ENCODE results near the gene SRA1. TPM values are rescaled to one million over a fixed set of nuclear protein-coding genes. Genes with fewer than 3 reads are reported as not detected.
A peak's percentile ranks its signal among the peaks of the same experiment; 100 is the strongest.

Gene SRA1
- total and polyA plus RNA-seq, 9 donors = 11.7 to 34.4 (median 20.1) TPM

- H3K4me3 ChIP-seq = no peak overlapping the region
Observed at GRCh38 chr5:140569197-140569596, 11.9 kb upstream of the SRA1 start.

GRCh38 chr5:140568443-140569063, 11.3 kb upstream of the SRA1 start:
- H3K4me1 ChIP-seq (ENCODE audit: insufficient read depth) = peaks cover 13% of the 10 kb centered on the region
- no peaks in the 10 kb centered on the region for H3K36me3 ChIP-seq
- no peak for DNase-seq
- H3K27me3 ChIP-seq = no peaks in the 10 kb centered on the region
- H3K27ac ChIP-seq = no peak overlapping the region
- H3K9me3 ChIP-seq = no peaks in the 10 kb centered on the region
- 93 to 100% (median 94%) methylated on average over 2 of the region's 2 CpGs for whole genome bisulfite sequencing, 3 donors
- no peak for TF ChIP-seq EP300 (IDR thresholded peaks at IDR 0.05)
- TF ChIP-seq, protein P1, sequence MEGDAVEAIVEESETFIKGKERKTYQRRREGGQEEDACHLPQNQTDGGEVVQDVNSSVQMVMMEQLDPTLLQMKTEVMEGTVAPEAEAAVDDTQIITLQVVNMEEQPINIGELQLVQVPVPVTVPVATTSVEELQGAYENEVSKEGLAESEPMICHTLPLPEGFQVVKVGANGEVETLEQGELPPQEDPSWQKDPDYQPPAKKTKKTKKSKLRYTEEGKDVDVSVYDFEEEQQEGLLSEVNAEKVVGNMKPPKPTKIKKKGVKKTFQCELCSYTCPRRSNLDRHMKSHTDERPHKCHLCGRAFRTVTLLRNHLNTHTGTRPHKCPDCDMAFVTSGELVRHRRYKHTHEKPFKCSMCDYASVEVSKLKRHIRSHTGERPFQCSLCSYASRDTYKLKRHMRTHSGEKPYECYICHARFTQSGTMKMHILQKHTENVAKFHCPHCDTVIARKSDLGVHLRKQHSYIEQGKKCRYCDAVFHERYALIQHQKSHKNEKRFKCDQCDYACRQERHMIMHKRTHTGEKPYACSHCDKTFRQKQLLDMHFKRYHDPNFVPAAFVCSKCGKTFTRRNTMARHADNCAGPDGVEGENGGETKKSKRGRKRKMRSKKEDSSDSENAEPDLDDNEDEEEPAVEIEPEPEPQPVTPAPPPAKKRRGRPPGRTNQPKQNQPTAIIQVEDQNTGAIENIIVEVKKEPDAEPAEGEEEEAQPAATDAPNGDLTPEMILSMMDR (IDR thresholded peaks at IDR 0.05) = no peak
- TF ChIP-seq POLR2A (IDR thresholded peaks at IDR 0.05) = no peak
- intact Hi-C loops (cut with DNase I) = loop anchor here in 1 of 4 donors (10.0 kb wide), 1 partner anchor 66 kb away; the partner anchor contains the start of genes CD14 and TMCO6
- no peak overlapping the region for H3K4me3 ChIP-seq

More at GRCh38 chr5:140569197-140569596, 11.9 kb upstream of the SRA1 start:
- TF ChIP-seq EP300 (IDR thresholded peaks at IDR 0.05) = no peak
- no peaks in the 10 kb centered on the region for H3K9me3 ChIP-seq
- intact Hi-C loops (cut with DNase I) = loop anchor here in 1 of 4 donors (10.0 kb wide), 1 partner anchor 66 kb away; the partner anchor contains the start of genes CD14 and TMCO6
- peaks cover 15% of the 10 kb centered on the region for H3K4me1 ChIP-seq (ENCODE audit: insufficient read depth)
- no peaks in the 10 kb centered on the region for H3K36me3 ChIP-seq
- 59 to 72% (median 64%) methylated on average over 4 of the region's 4 CpGs for WGBS, 3 donors
- no peaks in the 10 kb centered on the region for H3K27me3 ChIP-seq
- H3K27ac ChIP-seq = no peak overlapping the region
- no peak for DNase-seq

DNA sequence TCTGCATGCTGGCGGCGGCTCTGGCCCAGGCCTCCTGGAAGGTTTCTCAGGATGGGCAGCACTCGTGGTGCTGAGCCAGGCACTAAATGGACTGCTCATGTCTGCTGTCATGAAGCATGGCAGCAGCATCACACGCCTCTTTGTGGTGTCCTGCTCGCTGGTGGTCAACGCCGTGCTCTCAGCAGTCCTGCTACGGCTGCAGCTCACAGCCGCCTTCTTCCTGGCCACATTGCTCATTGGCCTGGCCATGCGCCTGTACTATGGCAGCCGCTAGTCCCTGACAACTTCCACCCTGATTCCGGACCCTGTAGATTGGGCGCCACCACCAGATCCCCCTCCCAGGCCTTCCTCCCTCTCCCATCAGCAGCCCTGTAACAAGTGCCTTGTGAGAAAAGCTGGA, 10.6 kb upstream of the SRA1 start:
- TF ChIP-seq POLR2A (IDR thresholded peaks at IDR 0.05) = no peak
- TF ChIP-seq EP300 (IDR thresholded peaks at IDR 0.05) = no peak
- TF ChIP-seq, protein P1 (IDR thresholded peaks at IDR 0.05) = no peak
- H3K36me3 ChIP-seq = no peaks in the 10 kb centered on the region
- no peak overlapping the region for H3K4me3 ChIP-seq
- WGBS, 3 donors = 94 to 97% (median 95%) methylated on average over 13 of the region's 13 CpGs
- no peak for DNase-seq
- H3K27me3 ChIP-seq = no peaks in the 10 kb centered on the region
- H3K27ac ChIP-seq = no peak overlapping the region
- H3K9me3 ChIP-seq = no peaks in the 10 kb centered on the region
- peaks cover 15% of the 10 kb centered on the region for H3K4me1 ChIP-seq (ENCODE audit: insufficient read depth)
- intact Hi-C loops (cut with DNase I) = loop anchor here in 1 of 4 donors (10.0 kb wide), 1 partner anchor 67 kb away; the partner anchor contains the start of genes CD14 and TMCO6

- H3K27me3 ChIP-seq = no peaks in the 10 kb centered on the region
- intact Hi-C loops (cut with DNase I) = loop anchor here in 1 of 4 donors (10.0 kb wide), 1 partner anchor 68 kb away; the partner anchor contains the start of genes CD14 and TMCO6
- no peak overlapping the region for H3K4me3 ChIP-seq
- H3K36me3 ChIP-seq = no peaks in the 10 kb centered on the region
- peaks cover 15% of the 10 kb centered on the region for H3K4me1 ChIP-seq (ENCODE audit: insufficient read depth)
- TF ChIP-seq, protein P1 (IDR thresholded peaks at IDR 0.05) = no peak
- TF ChIP-seq POLR2A (IDR thresholded peaks at IDR 0.05) = no peak
- TF ChIP-seq EP300 (IDR thresholded peaks at IDR 0.05) = no peak
- DNase-seq = peak in 1 of 5 donors; percentile 60
- WGBS, 3 donors = 82 to 87% (median 83%) methylated on average over 22 of the region's 22 CpGs
- H3K9me3 ChIP-seq = no peaks in the 10 kb centered on the region
- no peak overlapping the region for H3K27ac ChIP-seq
Observed at GRCh38 chr5:140567136-140567818, 10.0 kb upstream of the SRA1 start.
